Bladder microvascular endothelial cell (primary cell): ENCODE data around the gene OR2V2. TPM values are rescaled to one million over a fixed set of nuclear protein-coding genes. Genes with fewer than 3 reads are reported as not detected.

ENCODE experiments used
- total RNA-seq: library from RNA; depleted of rRNA; stranded (reverse); fragments of >200 nt; gene quantifications from 2 replicates; pipeline ENCODE4 v1.2.3, GENCODE V29; 2014

OR2V2 gene, protein sequence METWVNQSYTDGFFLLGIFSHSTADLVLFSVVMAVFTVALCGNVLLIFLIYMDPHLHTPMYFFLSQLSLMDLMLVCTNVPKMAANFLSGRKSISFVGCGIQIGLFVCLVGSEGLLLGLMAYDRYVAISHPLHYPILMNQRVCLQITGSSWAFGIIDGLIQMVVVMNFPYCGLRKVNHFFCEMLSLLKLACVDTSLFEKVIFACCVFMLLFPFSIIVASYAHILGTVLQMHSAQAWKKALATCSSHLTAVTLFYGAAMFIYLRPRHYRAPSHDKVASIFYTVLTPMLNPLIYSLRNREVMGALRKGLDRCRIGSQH
- total RNA-seq: not detected in 2 replicates

GRCh38 chr5:181146927-181147636 is at the start of gene OR2V2:
Gene OR2V2 (plus strand): TSS chr5:181147586. CDS start chr5:181154943, 7,357 bp downstream.

DNA sequence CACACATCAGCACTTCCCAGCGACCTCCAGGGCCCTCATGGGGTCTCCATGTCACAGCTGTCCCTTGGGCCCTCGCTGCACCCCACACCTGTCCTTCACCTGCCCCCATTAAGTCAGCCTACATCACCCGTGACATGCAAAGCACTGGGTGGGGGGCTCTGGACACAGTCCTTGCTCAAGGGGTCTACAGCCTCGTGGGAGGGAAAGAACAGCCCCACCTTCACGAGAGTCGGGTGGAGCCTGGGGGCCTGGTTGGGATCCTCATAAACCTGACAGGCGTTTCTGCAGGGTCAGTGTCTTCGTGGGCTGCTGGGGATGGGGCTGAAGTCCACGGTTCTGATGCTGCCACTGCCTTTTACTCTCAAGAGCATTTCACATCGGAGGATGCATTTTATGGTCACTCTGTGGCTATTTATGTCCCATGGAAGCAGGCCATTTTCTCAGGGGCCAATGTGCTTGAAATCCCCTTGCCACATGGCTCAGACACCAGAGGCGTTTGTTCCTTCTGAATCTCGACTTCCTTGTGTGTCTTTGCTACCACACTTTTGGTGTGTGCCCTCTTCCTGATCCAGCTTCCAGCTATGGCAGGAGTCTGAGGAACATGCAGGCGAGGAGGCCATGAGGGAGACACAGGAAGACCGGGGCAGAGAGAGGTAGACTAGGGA is 16.4 kb upstream of the OR2V2 start, which contains the start of gene OR2V1:
Gene OR2V1 (minus strand): TSS at position 338 of the 665 bp plus-strand sequence. CDS start 5,865 bp downstream, outside the sequence.

GRCh38 chr5:181204826-181205760 is 57.7 kb downstream of the OR2V2 start, which contains the start of gene TRIM7:
Gene TRIM7 (minus strand): TSS chr5:181205196. CDS start chr5:181205110, 86 bp downstream.

Other genes with a start within 250 kb of the OR2V2 start
- not detected in 2 replicates for gene BTNL8, start 248.4 kb upstream of the OR2V2 start, total RNA-seq
- not detected in 2 replicates for gene BTNL3, start 158.7 kb upstream of the OR2V2 start, total RNA-seq
- gene BTNL9, start 107.3 kb upstream of the OR2V2 start, total RNA-seq: 0.13 and 0.81 TPM in 2 replicates
- not detected in 2 replicates for gene OR2V1, start 16.4 kb upstream of the OR2V2 start, total RNA-seq
- gene TRIM7, start 57.6 kb downstream of the OR2V2 start, total RNA-seq: 2.0 and 8.6 TPM in 2 replicates
- 7.8 and 11.2 TPM in 2 replicates for gene TRIM41, start 75.7 kb downstream of the OR2V2 start, total RNA-seq
- gene RACK1, start 96.3 kb downstream of the OR2V2 start, total RNA-seq: 3,744 and 4,748 TPM in 2 replicates
- gene TRIM52, start 113.6 kb downstream of the OR2V2 start, total RNA-seq: 5.8 and 10.3 TPM in 2 replicates
- not detected in 2 replicates for gene OR4F3, start 219.7 kb downstream of the OR2V2 start, total RNA-seq